B cell (primary cell): ENCODE measurements around the gene EPHA5.

Experiments used
- EZH2 ChIP-seq: IDR thresholded peaks from 2 replicates; pipeline ENCODE4 v1.6.1; 2012; ENCODE audit warnings: borderline replicate concordance, low read depth, mild to moderate bottlenecking, moderate library complexity, low read length; ENCODE audit not compliant: insufficient read depth, poor library complexity, severe bottlenecking
- TF ChIP-seq, protein P1 (sequence below): fragments of 200-600 bp; IDR thresholded peaks from one replicate; pipeline ENCODE4 v1.8.0; 2022; ENCODE audit warnings: antibody characterized with exemption, mild to moderate bottlenecking

DNA sequence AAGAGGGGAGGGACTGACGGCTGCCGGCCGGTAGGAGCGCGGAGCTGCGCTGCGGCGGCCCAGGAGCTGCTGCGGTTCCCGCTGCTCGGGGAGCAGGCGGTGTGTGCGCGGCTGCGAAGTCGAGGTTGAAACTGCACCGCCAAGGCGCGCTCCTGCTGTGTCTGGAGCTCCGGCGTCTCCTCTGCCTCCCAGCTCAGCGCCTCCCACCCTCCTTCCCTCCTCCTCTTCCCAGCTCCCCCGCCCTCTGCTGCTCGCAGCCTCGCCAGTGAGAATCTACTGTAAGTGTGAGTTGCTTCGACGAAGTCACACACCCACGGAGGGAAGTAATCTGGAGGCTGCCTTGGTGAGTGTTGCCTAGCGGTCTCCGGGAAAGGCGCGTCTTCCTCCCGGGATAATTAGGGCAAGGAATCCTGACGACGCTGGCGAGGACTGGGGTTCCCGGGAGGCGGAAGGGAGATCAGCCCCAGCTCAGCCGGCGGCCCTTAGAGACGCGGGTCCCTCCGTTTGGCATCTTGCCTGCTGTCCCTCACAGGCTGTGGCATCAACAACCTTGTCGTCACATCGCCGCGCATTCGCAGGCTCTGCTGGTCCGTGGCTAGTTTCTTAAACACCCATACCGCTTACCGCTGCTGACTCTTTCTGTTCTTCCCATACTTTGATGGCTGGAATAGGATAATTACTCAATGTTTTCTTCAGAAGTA is at the start of gene EPHA5:
- TF ChIP-seq, protein P1, sequence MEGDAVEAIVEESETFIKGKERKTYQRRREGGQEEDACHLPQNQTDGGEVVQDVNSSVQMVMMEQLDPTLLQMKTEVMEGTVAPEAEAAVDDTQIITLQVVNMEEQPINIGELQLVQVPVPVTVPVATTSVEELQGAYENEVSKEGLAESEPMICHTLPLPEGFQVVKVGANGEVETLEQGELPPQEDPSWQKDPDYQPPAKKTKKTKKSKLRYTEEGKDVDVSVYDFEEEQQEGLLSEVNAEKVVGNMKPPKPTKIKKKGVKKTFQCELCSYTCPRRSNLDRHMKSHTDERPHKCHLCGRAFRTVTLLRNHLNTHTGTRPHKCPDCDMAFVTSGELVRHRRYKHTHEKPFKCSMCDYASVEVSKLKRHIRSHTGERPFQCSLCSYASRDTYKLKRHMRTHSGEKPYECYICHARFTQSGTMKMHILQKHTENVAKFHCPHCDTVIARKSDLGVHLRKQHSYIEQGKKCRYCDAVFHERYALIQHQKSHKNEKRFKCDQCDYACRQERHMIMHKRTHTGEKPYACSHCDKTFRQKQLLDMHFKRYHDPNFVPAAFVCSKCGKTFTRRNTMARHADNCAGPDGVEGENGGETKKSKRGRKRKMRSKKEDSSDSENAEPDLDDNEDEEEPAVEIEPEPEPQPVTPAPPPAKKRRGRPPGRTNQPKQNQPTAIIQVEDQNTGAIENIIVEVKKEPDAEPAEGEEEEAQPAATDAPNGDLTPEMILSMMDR = no peak
- no peak for TF ChIP-seq EZH2
